Omental fat pad (tissue), 4 donors: ENCODE data around the gene SPECC1. TPM values are rescaled to one million over a fixed set of nuclear protein-coding genes. Genes with fewer than 3 reads are reported as not detected.

Source experiments
- ATAC-seq: fragments of 150-250 bp; one replicate; pipeline ENCODE4 v1.9.1; 2016; ENCODE audit warnings: mild to moderate bottlenecking, moderate library complexity; ENCODE audit not compliant: low FRiP score
- DNase-seq: peaks from one replicate; pipeline ENCODE4 v3.0.0-alpha.2; 2019; ENCODE audit warnings: low spot score
- CTCF ChIP-seq, 3 donors: fragments of 450-650 bp; IDR thresholded peaks; one replicate each; pipeline ENCODE4 v1.5.1; 2016 to 2017; ENCODE audit warnings: antibody characterized with exemption in 3 of 3, mild to moderate bottlenecking in 3 of 3, moderate library complexity in 2 of 3
- total RNA-seq, 4 donors: library from RNA; depleted of rRNA; stranded (reverse); fragments of >200 nt; gene quantifications; one replicate each; pipeline ENCODE4 v1.1.0, GENCODE V29; 2016

Gene SPECC1
- total RNA-seq, 4 donors from 2014 or later, result 34.2 to 114 (median 53.1) TPM

DNA sequence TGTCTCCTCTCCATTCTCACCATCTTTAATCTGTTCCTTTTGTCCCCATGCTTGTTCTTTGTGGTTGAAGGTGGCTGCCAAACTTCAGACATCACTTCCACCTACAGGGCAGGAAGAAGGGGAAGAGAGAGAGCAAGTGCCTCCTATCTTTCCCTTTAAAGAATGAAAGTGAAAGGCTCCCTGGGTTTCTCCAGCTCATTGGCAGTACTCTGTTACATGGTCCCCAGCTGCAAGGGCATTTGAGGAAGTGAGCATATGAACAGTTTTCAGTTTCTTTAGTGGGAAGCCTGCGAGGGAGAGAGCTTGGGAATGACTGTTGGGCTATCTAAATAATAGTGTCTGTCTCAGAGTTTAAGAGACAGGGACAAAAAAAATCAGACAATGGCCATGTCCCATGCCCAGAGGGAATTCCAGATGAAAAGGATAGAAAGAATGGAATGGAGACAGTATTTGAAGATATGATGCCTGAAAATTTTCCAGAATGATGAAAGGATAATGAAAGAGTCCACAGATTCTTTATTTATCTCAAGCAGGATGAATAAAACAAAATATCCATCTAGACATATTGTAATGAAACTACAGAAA is 298.3 kb downstream of the SPECC1 start:
- DNase-seq (no peak), ATAC-seq (no peak)
- TF ChIP-seq CTCF (IDR thresholded peaks at IDR 0.05), result no peak

GRCh38 chr17:20310481-20310880 is 301.3 kb downstream of the SPECC1 start:
- DNase-seq, result no peak
- ATAC-seq, result no peak
- no peak for TF ChIP-seq CTCF (IDR thresholded peaks at IDR 0.05)

- ATAC-seq, result no peak
- DNase-seq, result no peak
These were observed 304.1 kb downstream of the SPECC1 start for GRCh38 chr17:20313306-20313705.

GRCh38 chr17:20313891-20314290 is 304.7 kb downstream of the SPECC1 start:
- DNase-seq (no peak), ATAC-seq (no peak)
- no peak for TF ChIP-seq CTCF (IDR thresholded peaks at IDR 0.05)

More at GRCh38 chr17:20313306-20313705, 304.1 kb downstream of the SPECC1 start:
- no peak for TF ChIP-seq CTCF (IDR thresholded peaks at IDR 0.05)

- no peak for DNase-seq
- TF ChIP-seq CTCF (IDR thresholded peaks at IDR 0.05), result no peak
- ATAC-seq, result no peak
These were observed 305.7 kb downstream of the SPECC1 start for GRCh38 chr17:20314834-20315233.

DNA sequence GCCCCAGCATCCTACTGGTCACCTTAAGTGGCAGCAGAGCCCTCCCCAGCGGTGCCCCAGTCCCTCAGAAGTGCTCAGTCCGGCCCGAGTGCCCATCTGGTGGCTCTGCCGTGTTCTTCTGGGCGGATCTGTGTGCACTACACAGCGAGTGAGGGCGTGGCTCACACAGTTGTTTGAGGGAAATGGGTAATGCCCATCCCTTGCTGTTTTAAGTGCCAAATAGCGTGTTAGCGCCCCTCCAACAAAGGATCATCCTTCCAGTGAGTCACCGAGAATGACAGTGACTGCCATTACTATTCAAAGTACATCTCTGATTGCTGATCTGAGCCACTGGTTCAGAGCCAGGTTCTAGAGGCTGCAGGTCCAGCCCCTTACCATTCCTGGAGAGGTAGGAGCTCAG is 306.2 kb downstream of the SPECC1 start:
- no peak for DNase-seq
- TF ChIP-seq CTCF (IDR thresholded peaks at IDR 0.05), result no peak
- no peak for ATAC-seq

DNA sequence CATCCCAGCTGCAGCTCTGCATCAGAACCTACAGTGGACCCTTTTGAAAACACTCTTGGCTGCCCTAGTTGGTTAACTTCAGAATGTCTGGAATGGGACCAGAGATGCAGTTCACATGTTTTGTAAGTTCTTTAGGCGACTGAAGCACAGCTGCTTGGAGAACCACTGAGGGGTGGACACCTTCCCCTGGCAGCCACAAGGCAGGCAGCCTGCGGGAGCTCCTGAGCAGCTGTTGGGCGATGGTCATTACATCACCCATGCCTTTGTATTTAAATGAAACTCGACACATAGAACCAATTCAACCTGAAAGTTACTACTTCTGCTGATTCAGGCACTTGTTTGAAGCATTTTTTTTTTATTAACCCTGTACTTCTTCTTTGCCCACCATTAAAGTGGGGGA is 306.7 kb downstream of the SPECC1 start:
- DNase-seq (no peak), ATAC-seq (no peak)
- no peak for TF ChIP-seq CTCF (IDR thresholded peaks at IDR 0.05)
